Measurements from ENCODE around the gene ANXA5.

GRCh38 chr4:121697564-121697963, 784 bp upstream of the ANXA5 start:
- TF ChIP-seq MTA2 (IDR thresholded peaks at IDR 0.05; ENCODE audit: low read depth) (no peak), REST (IDR thresholded peaks at IDR 0.05; ENCODE audit: borderline replicate concordance) (no peak), REST (CRISPR knock-in tag; IDR thresholded peaks at IDR 0.05; ENCODE audit: low read depth) (no peak), CTCF (IDR thresholded peaks at IDR 0.05 in 2 of 3, conservative IDR thresholded peaks at IDR 0.05 in 1 of 3; ENCODE audit: insufficient read depth in 2 of 3, low read depth in 1 of 3, low read length in 3 of 3) (no peak), POLR2A (conservative IDR thresholded peaks at IDR 0.05) (no peak), NFE2L1 (tag; IDR thresholded peaks at IDR 0.05; ENCODE audit: borderline replicate concordance, low read depth) (no peak), TCF7L2 (IDR thresholded peaks at IDR 0.05; ENCODE audit: low read depth, low read length) (no peak), EZH2 (IDR thresholded peaks at IDR 0.05; ENCODE audit: borderline replicate concordance, low read depth, low read length) (no peak), FOXK2 (conservative IDR thresholded peaks at IDR 0.05 in 1 of 2, IDR thresholded peaks at IDR 0.05 in 1 of 2; ENCODE audit: low read depth in 2 of 2) (no peak), EP300 (IDR thresholded peaks at IDR 0.05; ENCODE audit: low read length) (no peak)
